GM23338 (cell line): ENCODE measurements around the gene STKLD1.

Experiments used
- CREB1 ChIP-seq: fragments of 250-450 bp; sonication (Bioruptor Pico); IDR thresholded peaks from 2 replicates; pipeline ENCODE4 v1.5.0; 2020; ENCODE audit warnings: low read depth, mild to moderate bottlenecking, moderate library complexity
- EZH2 ChIP-seq: fragments of 200-600 bp; sonication (generic); IDR thresholded peaks from one replicate; pipeline ENCODE4 v1.8.0; 2017; ENCODE audit warnings: antibody characterized with exemption, mild to moderate bottlenecking, low read depth; ENCODE audit not compliant: unreplicated experiment
- EZH2phosphoT487 ChIP-seq: fragments of 200-600 bp; sonication (generic); IDR thresholded peaks from one replicate; pipeline ENCODE4 v1.8.1; 2018; ENCODE audit warnings: antibody characterized with exemption; ENCODE audit not compliant: unreplicated experiment
- NANOG ChIP-seq: IDR thresholded peaks from 2 replicates; pipeline ENCODE4 v1.6.1; 2016; ENCODE audit warnings: antibody characterized with exemption, borderline replicate concordance
- POLR2AphosphoS5 ChIP-seq: IDR thresholded peaks from 2 replicates; pipeline ENCODE4 v1.6.1; 2016; ENCODE audit warnings: antibody characterized with exemption, low read depth
- TF ChIP-seq, protein P1 (sequence below), 2 experiments: fragments of 200-600 bp in 1 of 2; sonication (generic) in 1 of 2; conservative IDR thresholded peaks; 2 replicates each; pipeline versions ENCODE4 v1.5.1 to v1.6.1; 2016 to 2017; ENCODE audit warnings: antibody characterized with exemption in 2 of 2, low read depth in 2 of 2, mild to moderate bottlenecking in 2 of 2, moderate library complexity in 1 of 2
- TF ChIP-seq, protein P2 (sequence below): IDR thresholded peaks from one replicate; pipeline ENCODE4 v1.6.1; 2018; ENCODE audit warnings: antibody characterized with exemption; ENCODE audit not compliant: unreplicated experiment

DNA sequence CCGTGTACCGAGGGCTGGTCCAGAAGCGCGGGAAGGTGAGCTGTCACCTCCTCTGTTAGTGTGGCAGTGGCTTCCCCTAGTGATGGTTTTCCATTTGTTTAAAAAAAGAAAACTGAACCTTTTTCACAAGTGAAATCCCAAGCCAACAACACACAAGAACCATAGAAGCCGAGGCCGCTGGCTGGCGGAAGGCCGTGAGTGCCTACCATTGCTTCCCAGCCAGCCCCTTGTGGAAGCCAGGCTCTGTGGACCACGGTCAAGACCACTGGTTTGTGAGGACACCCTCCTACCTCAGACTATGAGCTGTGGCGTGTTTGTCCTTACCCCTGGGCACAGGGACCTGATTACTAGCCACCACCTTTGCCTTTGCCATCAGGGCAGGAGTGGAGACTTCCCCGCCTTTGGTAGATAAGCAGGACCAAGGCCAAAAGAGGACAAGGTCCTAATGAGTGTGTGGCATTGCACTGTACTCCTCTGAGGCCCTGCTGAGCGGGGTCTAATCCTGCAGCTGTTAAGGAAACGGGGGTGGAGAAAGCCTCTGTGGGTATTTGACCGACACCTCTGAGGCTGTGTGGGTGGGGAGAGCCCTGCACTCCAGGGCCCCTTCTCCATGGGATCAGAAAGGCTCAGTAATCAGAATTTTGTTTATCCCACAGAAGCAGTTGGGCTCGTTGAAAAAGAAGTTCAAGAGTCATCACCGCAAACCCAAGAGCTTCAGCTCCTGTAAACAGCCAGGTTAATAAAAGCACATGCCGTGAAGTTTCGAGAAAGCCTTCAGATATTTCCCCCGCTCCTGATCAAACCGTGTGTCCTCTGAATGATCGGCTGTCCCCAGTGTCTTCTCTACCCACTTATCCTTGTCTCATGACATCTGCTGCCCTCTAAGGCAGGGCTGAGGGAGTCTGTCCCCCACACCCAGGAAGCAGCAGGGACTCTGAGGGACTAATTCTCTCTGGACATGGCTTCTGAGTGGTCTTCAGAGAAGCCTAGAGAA is 15.5 kb upstream of the STKLD1 start:
- TF ChIP-seq EZH2phosphoT487 (no peak), POLR2AphosphoS5 (peak; percentile 30; the same call in 1 of the 2 replicates), EZH2 (no peak), CREB1 (CRISPR knock-in tag) (no peak), NANOG (no peak)
- TF ChIP-seq, protein P1, sequence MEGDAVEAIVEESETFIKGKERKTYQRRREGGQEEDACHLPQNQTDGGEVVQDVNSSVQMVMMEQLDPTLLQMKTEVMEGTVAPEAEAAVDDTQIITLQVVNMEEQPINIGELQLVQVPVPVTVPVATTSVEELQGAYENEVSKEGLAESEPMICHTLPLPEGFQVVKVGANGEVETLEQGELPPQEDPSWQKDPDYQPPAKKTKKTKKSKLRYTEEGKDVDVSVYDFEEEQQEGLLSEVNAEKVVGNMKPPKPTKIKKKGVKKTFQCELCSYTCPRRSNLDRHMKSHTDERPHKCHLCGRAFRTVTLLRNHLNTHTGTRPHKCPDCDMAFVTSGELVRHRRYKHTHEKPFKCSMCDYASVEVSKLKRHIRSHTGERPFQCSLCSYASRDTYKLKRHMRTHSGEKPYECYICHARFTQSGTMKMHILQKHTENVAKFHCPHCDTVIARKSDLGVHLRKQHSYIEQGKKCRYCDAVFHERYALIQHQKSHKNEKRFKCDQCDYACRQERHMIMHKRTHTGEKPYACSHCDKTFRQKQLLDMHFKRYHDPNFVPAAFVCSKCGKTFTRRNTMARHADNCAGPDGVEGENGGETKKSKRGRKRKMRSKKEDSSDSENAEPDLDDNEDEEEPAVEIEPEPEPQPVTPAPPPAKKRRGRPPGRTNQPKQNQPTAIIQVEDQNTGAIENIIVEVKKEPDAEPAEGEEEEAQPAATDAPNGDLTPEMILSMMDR (conservative IDR thresholded peaks at IDR 0.05; ENCODE audit: low read depth in 2 of 2), result no peak
- TF ChIP-seq, protein P2, sequence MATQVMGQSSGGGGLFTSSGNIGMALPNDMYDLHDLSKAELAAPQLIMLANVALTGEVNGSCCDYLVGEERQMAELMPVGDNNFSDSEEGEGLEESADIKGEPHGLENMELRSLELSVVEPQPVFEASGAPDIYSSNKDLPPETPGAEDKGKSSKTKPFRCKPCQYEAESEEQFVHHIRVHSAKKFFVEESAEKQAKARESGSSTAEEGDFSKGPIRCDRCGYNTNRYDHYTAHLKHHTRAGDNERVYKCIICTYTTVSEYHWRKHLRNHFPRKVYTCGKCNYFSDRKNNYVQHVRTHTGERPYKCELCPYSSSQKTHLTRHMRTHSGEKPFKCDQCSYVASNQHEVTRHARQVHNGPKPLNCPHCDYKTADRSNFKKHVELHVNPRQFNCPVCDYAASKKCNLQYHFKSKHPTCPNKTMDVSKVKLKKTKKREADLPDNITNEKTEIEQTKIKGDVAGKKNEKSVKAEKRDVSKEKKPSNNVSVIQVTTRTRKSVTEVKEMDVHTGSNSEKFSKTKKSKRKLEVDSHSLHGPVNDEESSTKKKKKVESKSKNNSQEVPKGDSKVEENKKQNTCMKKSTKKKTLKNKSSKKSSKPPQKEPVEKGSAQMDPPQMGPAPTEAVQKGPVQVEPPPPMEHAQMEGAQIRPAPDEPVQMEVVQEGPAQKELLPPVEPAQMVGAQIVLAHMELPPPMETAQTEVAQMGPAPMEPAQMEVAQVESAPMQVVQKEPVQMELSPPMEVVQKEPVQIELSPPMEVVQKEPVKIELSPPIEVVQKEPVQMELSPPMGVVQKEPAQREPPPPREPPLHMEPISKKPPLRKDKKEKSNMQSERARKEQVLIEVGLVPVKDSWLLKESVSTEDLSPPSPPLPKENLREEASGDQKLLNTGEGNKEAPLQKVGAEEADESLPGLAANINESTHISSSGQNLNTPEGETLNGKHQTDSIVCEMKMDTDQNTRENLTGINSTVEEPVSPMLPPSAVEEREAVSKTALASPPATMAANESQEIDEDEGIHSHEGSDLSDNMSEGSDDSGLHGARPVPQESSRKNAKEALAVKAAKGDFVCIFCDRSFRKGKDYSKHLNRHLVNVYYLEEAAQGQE, result no peak
